Neural progenitor cell (in vitro differentiated cells): ENCODE results near the gene SS18L1.

Experiments
- EZH2 ChIP-seq: fragments of 200-600 bp; sonication (generic); IDR thresholded peaks from 2 replicates; pipeline ENCODE4 v1.6.1; 2017; ENCODE audit warnings: antibody characterized with exemption, mild to moderate bottlenecking, moderate library complexity
- TF ChIP-seq, protein P1 (sequence below): fragments of 200-600 bp; sonication (generic); IDR thresholded peaks from 2 replicates; pipeline ENCODE4 v1.5.1; 2017; ENCODE audit warnings: antibody characterized with exemption, mild to moderate bottlenecking

DNA sequence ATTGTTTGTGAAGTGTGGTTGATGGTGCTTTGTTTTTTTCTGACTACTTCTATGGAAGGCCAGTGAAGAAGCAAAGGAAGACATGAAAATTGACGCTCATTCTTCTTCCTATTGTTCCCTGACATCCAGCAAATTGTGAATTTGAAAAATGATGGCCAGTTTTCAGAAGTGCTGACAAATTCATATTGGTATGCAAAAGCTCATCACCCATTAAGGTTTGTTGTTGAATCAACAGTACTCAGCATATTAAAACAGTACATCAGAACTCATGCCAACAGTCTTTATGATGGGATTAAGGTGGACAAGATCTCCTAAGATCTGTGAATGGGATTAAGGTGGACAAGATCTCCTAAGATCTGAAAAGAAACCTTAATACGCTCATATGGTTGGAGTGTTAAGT lies 38.2 kb downstream of the SS18L1 start:
- TF ChIP-seq EZH2 = no peak
- TF ChIP-seq, protein P1, sequence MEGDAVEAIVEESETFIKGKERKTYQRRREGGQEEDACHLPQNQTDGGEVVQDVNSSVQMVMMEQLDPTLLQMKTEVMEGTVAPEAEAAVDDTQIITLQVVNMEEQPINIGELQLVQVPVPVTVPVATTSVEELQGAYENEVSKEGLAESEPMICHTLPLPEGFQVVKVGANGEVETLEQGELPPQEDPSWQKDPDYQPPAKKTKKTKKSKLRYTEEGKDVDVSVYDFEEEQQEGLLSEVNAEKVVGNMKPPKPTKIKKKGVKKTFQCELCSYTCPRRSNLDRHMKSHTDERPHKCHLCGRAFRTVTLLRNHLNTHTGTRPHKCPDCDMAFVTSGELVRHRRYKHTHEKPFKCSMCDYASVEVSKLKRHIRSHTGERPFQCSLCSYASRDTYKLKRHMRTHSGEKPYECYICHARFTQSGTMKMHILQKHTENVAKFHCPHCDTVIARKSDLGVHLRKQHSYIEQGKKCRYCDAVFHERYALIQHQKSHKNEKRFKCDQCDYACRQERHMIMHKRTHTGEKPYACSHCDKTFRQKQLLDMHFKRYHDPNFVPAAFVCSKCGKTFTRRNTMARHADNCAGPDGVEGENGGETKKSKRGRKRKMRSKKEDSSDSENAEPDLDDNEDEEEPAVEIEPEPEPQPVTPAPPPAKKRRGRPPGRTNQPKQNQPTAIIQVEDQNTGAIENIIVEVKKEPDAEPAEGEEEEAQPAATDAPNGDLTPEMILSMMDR = no peak
